Measurements from ENCODE around the gene OSTF1. TPM values are rescaled to one million over a fixed set of nuclear protein-coding genes. Genes with fewer than 3 reads are reported as not detected.

Gene OSTF1
- total and polyA plus RNA-seq, 2 experiments from 2014 or later, result 15.6 to 24.0 TPM

DNA sequence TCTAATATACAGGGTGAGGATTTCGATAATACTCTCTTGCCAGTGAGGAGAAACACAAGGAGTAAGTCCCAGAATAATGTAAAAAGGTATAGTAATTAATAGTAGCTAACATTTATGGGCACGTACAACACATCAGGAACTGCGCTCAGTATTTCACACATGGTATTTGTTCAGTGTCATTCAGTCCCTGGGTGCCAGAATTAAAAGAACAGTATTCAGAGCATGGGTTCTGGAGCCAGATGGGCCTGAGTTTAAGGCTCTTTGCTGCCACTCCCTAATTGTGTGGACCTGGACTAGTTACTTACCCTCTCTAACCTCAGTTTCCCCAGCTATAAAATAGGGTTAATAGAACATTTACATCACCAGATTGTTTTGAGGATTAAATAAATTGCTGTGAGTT lies 16.3 kb downstream of the OSTF1 start:
- Histone ChIP-seq H3K36me3 (ENCODE audit: insufficient read depth) (no peaks in the 10 kb centered on the region), H3K79me2 (replicated peaks; ENCODE audit: insufficient read depth) (peaks cover 4% of the 10 kb centered on the region), H3K27me3 (ENCODE audit: insufficient read depth) (no peaks in the 10 kb centered on the region), H3K27ac (ENCODE audit: low read depth) (no peak overlapping the region), H2AFZ (no peak overlapping the region), H3K4me3 (no peak overlapping the region), H3F3A (replicated peaks; ENCODE audit: low read depth) (no peaks in the 10 kb centered on the region), H3K9me2 (ENCODE audit: insufficient read depth) (no peaks in the 10 kb centered on the region), H3K4me1 (ENCODE audit: insufficient read depth) (no peaks in the 10 kb centered on the region), H3K4me2 (no peak overlapping the region), H4K20me1 (replicated peaks; ENCODE audit: insufficient read depth) (0 out of 2 replicates have a peak, but pooled peaks cover 3% of the 10 kb centered on the region)
- no peak for ATAC-seq
- Mint-ChIP-seq H3K27me3 (ENCODE audit: insufficient read depth, low read depth, poor library complexity) (peaks cover 5% of the 10 kb centered on the region), H3K4me1 (peaks cover 4% of the 10 kb centered on the region; the same call in 1 of the 3 replicates), H3K4me3 (no peak overlapping the region), H3K9me3 (no peaks in the 10 kb centered on the region), H3K27ac (no peak overlapping the region), H3K36me3 (ENCODE audit: low read depth) (no peaks in the 10 kb centered on the region)
- DNase-seq (ENCODE audit: low spot score), result no peak
- TF ChIP-seq, protein P1, sequence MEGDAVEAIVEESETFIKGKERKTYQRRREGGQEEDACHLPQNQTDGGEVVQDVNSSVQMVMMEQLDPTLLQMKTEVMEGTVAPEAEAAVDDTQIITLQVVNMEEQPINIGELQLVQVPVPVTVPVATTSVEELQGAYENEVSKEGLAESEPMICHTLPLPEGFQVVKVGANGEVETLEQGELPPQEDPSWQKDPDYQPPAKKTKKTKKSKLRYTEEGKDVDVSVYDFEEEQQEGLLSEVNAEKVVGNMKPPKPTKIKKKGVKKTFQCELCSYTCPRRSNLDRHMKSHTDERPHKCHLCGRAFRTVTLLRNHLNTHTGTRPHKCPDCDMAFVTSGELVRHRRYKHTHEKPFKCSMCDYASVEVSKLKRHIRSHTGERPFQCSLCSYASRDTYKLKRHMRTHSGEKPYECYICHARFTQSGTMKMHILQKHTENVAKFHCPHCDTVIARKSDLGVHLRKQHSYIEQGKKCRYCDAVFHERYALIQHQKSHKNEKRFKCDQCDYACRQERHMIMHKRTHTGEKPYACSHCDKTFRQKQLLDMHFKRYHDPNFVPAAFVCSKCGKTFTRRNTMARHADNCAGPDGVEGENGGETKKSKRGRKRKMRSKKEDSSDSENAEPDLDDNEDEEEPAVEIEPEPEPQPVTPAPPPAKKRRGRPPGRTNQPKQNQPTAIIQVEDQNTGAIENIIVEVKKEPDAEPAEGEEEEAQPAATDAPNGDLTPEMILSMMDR (conservative IDR thresholded peaks at IDR 0.05; ENCODE audit: low read depth in 2 of 2), result no peak
- TF ChIP-seq ZNF114 (CRISPR knock-in tag; IDR thresholded peaks at IDR 0.05), result no peak
- TF ChIP-seq, protein P2, sequence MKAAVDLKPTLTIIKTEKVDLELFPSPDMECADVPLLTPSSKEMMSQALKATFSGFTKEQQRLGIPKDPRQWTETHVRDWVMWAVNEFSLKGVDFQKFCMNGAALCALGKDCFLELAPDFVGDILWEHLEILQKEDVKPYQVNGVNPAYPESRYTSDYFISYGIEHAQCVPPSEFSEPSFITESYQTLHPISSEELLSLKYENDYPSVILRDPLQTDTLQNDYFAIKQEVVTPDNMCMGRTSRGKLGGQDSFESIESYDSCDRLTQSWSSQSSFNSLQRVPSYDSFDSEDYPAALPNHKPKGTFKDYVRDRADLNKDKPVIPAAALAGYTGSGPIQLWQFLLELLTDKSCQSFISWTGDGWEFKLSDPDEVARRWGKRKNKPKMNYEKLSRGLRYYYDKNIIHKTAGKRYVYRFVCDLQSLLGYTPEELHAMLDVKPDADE (IDR thresholded peaks at IDR 0.05), result no peak
- no peak for TF ChIP-seq POLR2AphosphoS5 (IDR thresholded peaks at IDR 0.05; ENCODE audit: low read depth)
- no peak for TF ChIP-seq JUNB (IDR thresholded peaks at IDR 0.05; ENCODE audit: unreplicated experiment)
- no peak for TF ChIP-seq EZH2 (IDR thresholded peaks at IDR 0.05; ENCODE audit: low read depth, unreplicated experiment)

DNA sequence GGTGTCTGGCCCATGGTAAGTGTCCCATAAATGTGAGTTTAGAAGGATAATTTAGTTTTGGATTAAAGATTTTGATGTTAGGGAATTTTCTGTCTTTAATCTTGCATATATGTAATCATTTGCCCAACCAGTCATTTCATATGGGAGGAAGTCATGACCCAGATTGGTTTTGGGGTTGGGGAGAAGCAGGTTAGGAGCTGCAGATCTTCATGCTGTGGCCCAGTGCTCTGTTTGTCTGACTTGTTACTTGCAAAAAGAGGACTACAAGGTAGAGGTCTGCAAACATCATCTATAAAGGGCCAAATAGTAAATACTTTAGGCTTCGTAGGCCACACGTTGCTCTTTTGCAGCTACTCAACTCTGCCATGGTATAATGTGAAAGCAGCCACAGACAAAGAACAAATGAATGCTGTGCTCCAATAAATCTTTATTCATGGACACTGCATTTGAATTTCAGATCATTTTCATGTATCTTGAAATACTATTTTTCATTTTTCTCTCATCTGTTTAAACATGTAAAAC lies 16.8 kb downstream of the OSTF1 start:
- Mint-ChIP-seq H3K27ac (no peak overlapping the region), H3K4me1 (peaks cover 4% of the 10 kb centered on the region; the same call in 1 of the 3 replicates), H3K4me3 (no peak overlapping the region), H3K27me3 (ENCODE audit: insufficient read depth, low read depth, poor library complexity) (peaks cover 5% of the 10 kb centered on the region), H3K36me3 (ENCODE audit: low read depth) (no peaks in the 10 kb centered on the region), H3K9me3 (no peaks in the 10 kb centered on the region)
- no peak overlapping the region for H3K4me3 ChIP-seq
- 0 out of 2 replicates have a peak, but pooled peaks cover 3% of the 10 kb centered on the region for H4K20me1 ChIP-seq (replicated peaks; ENCODE audit: insufficient read depth)
- H3K27me3 ChIP-seq (ENCODE audit: insufficient read depth), result no peaks in the 10 kb centered on the region
- TF ChIP-seq JUNB (IDR thresholded peaks at IDR 0.05; ENCODE audit: unreplicated experiment) (no peak), NANOG (IDR thresholded peaks at IDR 0.05; ENCODE audit: borderline replicate concordance) (no peak), POLR2AphosphoS5 (IDR thresholded peaks at IDR 0.05; ENCODE audit: low read depth) (no peak)
- peaks cover 4% of the 10 kb centered on the region for H3K79me2 ChIP-seq (replicated peaks; ENCODE audit: insufficient read depth)
- H3K36me3 ChIP-seq (ENCODE audit: insufficient read depth), result no peaks in the 10 kb centered on the region
- no peaks in the 10 kb centered on the region for H3K9me2 ChIP-seq (ENCODE audit: insufficient read depth)
- no peak overlapping the region for H3K27ac ChIP-seq (ENCODE audit: low read depth)
- ATAC-seq, result no peak
- H3K4me2 ChIP-seq, result no peak overlapping the region
- no peaks in the 10 kb centered on the region for H3F3A ChIP-seq (replicated peaks; ENCODE audit: low read depth)
- no peak overlapping the region for H2AFZ ChIP-seq
- H3K4me1 ChIP-seq (ENCODE audit: insufficient read depth), result no peaks in the 10 kb centered on the region
- no peak for DNase-seq (ENCODE audit: low spot score)

DNA sequence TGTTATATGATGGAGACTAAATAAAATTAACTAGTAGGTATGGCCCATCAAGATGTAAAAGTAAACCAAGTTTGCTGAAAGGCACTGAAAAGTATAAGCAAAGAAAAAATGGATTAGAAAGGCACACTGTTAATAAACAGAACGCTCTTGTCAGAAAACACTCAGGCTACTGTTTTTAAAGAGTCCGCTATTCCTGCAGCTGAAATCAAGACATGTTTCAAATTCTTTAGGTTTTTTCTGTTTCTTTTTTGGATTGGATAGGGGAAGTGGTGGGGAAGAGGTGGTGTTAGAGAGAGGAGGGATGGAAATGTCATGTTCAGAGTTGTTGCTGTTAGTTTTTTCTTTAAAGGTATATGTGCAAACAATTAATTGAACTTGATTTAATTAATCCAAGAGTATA lies 17.5 kb downstream of the OSTF1 start:
- peaks cover 2% of the 10 kb centered on the region; the same call in 1 of the 3 replicates for H3K4me1 Mint-ChIP-seq
- Histone ChIP-seq H3F3A (replicated peaks; ENCODE audit: low read depth) (no peaks in the 10 kb centered on the region), H3K4me1 (ENCODE audit: insufficient read depth) (no peaks in the 10 kb centered on the region), H3K27ac (ENCODE audit: low read depth) (no peak overlapping the region), H3K4me3 (no peak overlapping the region), H3K79me2 (replicated peaks; ENCODE audit: insufficient read depth) (peaks cover 3% of the 10 kb centered on the region), H2AFZ (no peak overlapping the region), H3K27me3 (ENCODE audit: insufficient read depth) (no peaks in the 10 kb centered on the region), H3K9me2 (ENCODE audit: insufficient read depth) (no peaks in the 10 kb centered on the region), H4K20me1 (replicated peaks; ENCODE audit: insufficient read depth) (0 out of 2 replicates have a peak, but pooled peaks cover 3% of the 10 kb centered on the region), H3K4me2 (no peak overlapping the region), H3K36me3 (ENCODE audit: insufficient read depth) (no peaks in the 10 kb centered on the region)
- no peak overlapping the region for H3K27ac Mint-ChIP-seq
- H3K27me3 Mint-ChIP-seq (ENCODE audit: insufficient read depth, low read depth, poor library complexity), result peaks cover 5% of the 10 kb centered on the region
- H3K4me3 Mint-ChIP-seq, result no peak overlapping the region
- ATAC-seq (no peak), DNase-seq (ENCODE audit: low spot score) (no peak)
- H3K36me3 Mint-ChIP-seq (ENCODE audit: low read depth), result no peaks in the 10 kb centered on the region
- no peaks in the 10 kb centered on the region for H3K9me3 Mint-ChIP-seq
- TF ChIP-seq JUNB (IDR thresholded peaks at IDR 0.05; ENCODE audit: unreplicated experiment) (no peak), EZH2 (IDR thresholded peaks at IDR 0.05; ENCODE audit: low read depth, unreplicated experiment) (no peak), NANOG (IDR thresholded peaks at IDR 0.05; ENCODE audit: borderline replicate concordance) (no peak), POLR2AphosphoS5 (IDR thresholded peaks at IDR 0.05; ENCODE audit: low read depth) (no peak)
- TF ChIP-seq, protein P3, sequence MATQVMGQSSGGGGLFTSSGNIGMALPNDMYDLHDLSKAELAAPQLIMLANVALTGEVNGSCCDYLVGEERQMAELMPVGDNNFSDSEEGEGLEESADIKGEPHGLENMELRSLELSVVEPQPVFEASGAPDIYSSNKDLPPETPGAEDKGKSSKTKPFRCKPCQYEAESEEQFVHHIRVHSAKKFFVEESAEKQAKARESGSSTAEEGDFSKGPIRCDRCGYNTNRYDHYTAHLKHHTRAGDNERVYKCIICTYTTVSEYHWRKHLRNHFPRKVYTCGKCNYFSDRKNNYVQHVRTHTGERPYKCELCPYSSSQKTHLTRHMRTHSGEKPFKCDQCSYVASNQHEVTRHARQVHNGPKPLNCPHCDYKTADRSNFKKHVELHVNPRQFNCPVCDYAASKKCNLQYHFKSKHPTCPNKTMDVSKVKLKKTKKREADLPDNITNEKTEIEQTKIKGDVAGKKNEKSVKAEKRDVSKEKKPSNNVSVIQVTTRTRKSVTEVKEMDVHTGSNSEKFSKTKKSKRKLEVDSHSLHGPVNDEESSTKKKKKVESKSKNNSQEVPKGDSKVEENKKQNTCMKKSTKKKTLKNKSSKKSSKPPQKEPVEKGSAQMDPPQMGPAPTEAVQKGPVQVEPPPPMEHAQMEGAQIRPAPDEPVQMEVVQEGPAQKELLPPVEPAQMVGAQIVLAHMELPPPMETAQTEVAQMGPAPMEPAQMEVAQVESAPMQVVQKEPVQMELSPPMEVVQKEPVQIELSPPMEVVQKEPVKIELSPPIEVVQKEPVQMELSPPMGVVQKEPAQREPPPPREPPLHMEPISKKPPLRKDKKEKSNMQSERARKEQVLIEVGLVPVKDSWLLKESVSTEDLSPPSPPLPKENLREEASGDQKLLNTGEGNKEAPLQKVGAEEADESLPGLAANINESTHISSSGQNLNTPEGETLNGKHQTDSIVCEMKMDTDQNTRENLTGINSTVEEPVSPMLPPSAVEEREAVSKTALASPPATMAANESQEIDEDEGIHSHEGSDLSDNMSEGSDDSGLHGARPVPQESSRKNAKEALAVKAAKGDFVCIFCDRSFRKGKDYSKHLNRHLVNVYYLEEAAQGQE (IDR thresholded peaks at IDR 0.05; ENCODE audit: unreplicated experiment), result no peak
